Loucy (cell line): ENCODE results near the gene DDO.

Experiments
- H2AFZ ChIP-seq: fragments of 200-600 bp; sonication (generic); 2 replicates; pipeline ENCODE4 v1.6.0; 2016; ENCODE audit warnings: antibody characterized with exemption, mild to moderate bottlenecking, low read length, moderate library complexity
- H3F3A ChIP-seq: fragments of 200-600 bp; 2 replicates; pipeline ENCODE4 v1.6.0; 2016; ENCODE audit warnings: antibody characterized with exemption, low read depth, mild to moderate bottlenecking
- H3K27me3 ChIP-seq: fragments of 200-600 bp; sonication (generic); 2 replicates; pipeline ENCODE4 v1.6.1; 2014; ENCODE audit warnings: low read length, mild to moderate bottlenecking; ENCODE audit not compliant: insufficient read depth, poor library complexity, severe bottlenecking
- H3K36me3 ChIP-seq: fragments of 200-600 bp; sonication (generic); 2 replicates; pipeline ENCODE4 v1.6.1; 2016; ENCODE audit warnings: low read length; ENCODE audit not compliant: insufficient read depth
- H3K4me1 ChIP-seq: fragments of 200-600 bp; sonication (generic); 2 replicates; pipeline ENCODE4 v1.5.1; 2014; ENCODE audit warnings: low read length, mild to moderate bottlenecking; ENCODE audit not compliant: insufficient read depth, poor library complexity, severe bottlenecking
- H3K4me2 ChIP-seq: fragments of 200-600 bp; sonication (generic); 2 replicates; pipeline ENCODE4 v1.6.0; 2014; ENCODE audit warnings: antibody characterized with exemption, low read length, low read depth, mild to moderate bottlenecking; ENCODE audit not compliant: poor library complexity, severe bottlenecking
- H3K4me3 ChIP-seq: fragments of 200-600 bp; sonication (generic); 2 replicates; pipeline ENCODE4 v1.5.1; 2014; ENCODE audit warnings: low read length, mild to moderate bottlenecking, mixed read lengths; ENCODE audit not compliant: poor library complexity, severe bottlenecking
- H3K79me2 ChIP-seq: fragments of 200-600 bp; sonication (generic); 2 replicates; pipeline ENCODE4 v1.6.1; 2014; ENCODE audit warnings: low read length; ENCODE audit not compliant: insufficient read depth
- H3K9ac ChIP-seq: fragments of 200-600 bp; sonication (generic); 2 replicates; pipeline ENCODE4 v1.6.0; 2014; ENCODE audit warnings: mild to moderate bottlenecking, low read depth, low read length, moderate library complexity; ENCODE audit not compliant: poor library complexity, severe bottlenecking
- H3K9me2 ChIP-seq: fragments of 200-600 bp; sonication (generic); replicated peaks from 2 replicates; pipeline ENCODE4 v1.6.1; 2016; ENCODE audit warnings: low read depth, low read length, mixed read lengths
- H3K9me3 ChIP-seq: fragments of 200-600 bp; sonication (generic); 2 replicates; pipeline ENCODE4 v1.6.1; 2014; ENCODE audit warnings: mild to moderate bottlenecking, antibody characterized with exemption, low read length, low read depth; ENCODE audit not compliant: insufficient read depth
- H4K20me1 ChIP-seq: fragments of 200-600 bp; sonication (generic); 2 replicates; pipeline ENCODE4 v1.6.0; 2014; ENCODE audit warnings: antibody characterized with exemption, low read length, mild to moderate bottlenecking; ENCODE audit not compliant: insufficient read depth, poor library complexity, severe bottlenecking
- EZH2phosphoT487 ChIP-seq: fragments of 200-600 bp; IDR thresholded peaks from 2 replicates; pipeline ENCODE4 v1.6.1; 2018; ENCODE audit warnings: antibody characterized with exemption, mild to moderate bottlenecking, moderate library complexity, borderline replicate concordance
- TF ChIP-seq, protein P1 (sequence below): fragments of 200-600 bp; sonication (generic); conservative IDR thresholded peaks from 2 replicates; pipeline ENCODE4 v1.5.1; 2014; ENCODE audit warnings: mild to moderate bottlenecking, antibody characterized with exemption, low read length

The DDO gene

DNA sequence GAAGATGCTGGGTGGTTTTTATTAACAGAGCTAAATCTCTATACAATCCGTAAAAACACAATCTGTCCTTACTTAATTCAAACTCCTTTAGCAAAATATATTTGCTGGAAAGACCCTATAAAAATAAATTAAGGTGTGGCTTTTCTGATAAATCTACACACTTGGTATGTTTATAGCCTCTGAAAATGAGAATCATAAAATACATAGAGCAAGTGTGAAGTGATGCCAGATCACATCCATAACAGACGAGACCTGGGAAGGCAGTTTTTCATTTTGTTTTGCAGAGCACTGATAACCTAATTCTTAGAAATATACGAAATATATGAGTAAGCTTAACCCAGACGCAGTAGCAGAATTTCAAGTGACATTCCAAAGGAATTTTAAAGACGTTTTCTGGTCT lies 10.4 kb upstream of the DDO start:
- Histone ChIP-seq H3K4me2 (no peak overlapping the region), H3F3A (no peaks in the 10 kb centered on the region), H3K9ac (no peak overlapping the region), H3K4me1 (no peaks in the 10 kb centered on the region), H3K79me2 (no peaks in the 10 kb centered on the region), H3K9me2 (no peaks in the 10 kb centered on the region), H3K36me3 (no peaks in the 10 kb centered on the region), H4K20me1 (no peaks in the 10 kb centered on the region), H3K27me3 (no peaks in the 10 kb centered on the region), H2AFZ (no peak overlapping the region), H3K4me3 (no peak overlapping the region), H3K9me3 (no peaks in the 10 kb centered on the region)
- TF ChIP-seq, protein P1, sequence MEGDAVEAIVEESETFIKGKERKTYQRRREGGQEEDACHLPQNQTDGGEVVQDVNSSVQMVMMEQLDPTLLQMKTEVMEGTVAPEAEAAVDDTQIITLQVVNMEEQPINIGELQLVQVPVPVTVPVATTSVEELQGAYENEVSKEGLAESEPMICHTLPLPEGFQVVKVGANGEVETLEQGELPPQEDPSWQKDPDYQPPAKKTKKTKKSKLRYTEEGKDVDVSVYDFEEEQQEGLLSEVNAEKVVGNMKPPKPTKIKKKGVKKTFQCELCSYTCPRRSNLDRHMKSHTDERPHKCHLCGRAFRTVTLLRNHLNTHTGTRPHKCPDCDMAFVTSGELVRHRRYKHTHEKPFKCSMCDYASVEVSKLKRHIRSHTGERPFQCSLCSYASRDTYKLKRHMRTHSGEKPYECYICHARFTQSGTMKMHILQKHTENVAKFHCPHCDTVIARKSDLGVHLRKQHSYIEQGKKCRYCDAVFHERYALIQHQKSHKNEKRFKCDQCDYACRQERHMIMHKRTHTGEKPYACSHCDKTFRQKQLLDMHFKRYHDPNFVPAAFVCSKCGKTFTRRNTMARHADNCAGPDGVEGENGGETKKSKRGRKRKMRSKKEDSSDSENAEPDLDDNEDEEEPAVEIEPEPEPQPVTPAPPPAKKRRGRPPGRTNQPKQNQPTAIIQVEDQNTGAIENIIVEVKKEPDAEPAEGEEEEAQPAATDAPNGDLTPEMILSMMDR = no peak
- TF ChIP-seq EZH2phosphoT487 = no peak

DNA sequence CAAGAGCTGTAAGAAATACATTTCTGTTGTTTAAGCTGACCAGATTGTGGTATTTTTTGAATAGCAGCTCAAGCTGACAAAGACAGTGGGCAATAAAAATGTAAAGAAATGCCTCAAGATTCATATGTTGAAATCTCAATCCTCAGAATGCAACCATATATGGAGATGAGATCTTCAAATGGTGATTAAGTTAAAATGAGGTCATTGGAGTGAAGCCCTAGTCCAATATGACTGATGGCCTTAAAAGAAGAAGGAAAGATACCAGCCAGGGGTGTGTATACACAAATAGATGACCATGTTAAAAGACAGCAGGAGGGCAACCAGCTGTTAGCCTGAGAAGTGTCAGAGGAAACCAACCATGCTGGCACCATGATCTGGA lies 7.1 kb upstream of the DDO start:
- H3K9me3 ChIP-seq = no peaks in the 10 kb centered on the region
- no peaks in the 10 kb centered on the region for H3K4me1 ChIP-seq
- H2AFZ ChIP-seq = no peak overlapping the region
- no peaks in the 10 kb centered on the region for H4K20me1 ChIP-seq
- no peak overlapping the region for H3K9ac ChIP-seq
- no peak overlapping the region for H3K4me2 ChIP-seq
- no peaks in the 10 kb centered on the region for H3K9me2 ChIP-seq
- no peak overlapping the region for H3K4me3 ChIP-seq
- TF ChIP-seq EZH2phosphoT487 = no peak
- TF ChIP-seq, protein P1 = no peak
- H3K36me3 ChIP-seq = no peaks in the 10 kb centered on the region
- no peaks in the 10 kb centered on the region for H3K27me3 ChIP-seq
- H3F3A ChIP-seq = no peaks in the 10 kb centered on the region
- H3K79me2 ChIP-seq = no peaks in the 10 kb centered on the region

DNA sequence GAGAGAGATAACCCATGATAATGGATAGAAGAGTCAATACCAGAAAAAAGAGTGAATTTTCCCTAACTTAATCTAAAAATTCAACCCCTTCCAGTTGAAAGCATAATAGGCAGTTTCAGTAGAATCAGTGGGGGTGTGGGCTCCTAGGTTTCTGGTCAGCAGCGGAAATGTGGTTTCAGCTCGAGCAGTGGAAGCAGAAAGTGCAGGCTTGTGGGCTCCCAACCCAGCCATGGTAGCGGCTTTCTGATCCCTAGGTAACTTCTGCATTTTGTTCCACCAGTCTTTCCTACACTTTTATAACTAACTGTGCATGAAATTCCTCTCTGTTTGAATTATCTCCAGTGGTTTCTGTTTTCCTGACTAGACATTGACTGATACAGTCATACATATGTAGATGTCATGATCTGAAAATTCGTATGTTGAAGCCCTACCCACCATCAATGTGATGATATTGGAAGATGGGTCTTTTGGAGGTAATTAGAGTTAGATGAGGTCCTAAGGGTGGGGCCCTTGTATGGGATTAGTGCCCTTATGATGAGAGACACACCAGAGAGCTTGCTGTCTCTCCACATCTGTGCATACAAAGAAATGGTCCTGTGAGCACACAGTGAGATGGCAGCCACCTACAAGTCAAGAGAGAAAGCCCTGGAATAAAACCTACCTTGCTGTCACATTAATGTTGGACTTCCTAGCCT lies 6.5 kb upstream of the DDO start:
- Histone ChIP-seq H3K9me2 (no peaks in the 10 kb centered on the region), H3K9me3 (no peaks in the 10 kb centered on the region), H3F3A (no peaks in the 10 kb centered on the region), H3K4me2 (no peak overlapping the region), H3K27me3 (no peaks in the 10 kb centered on the region), H3K4me3 (no peak overlapping the region), H3K4me1 (no peaks in the 10 kb centered on the region), H3K9ac (no peak overlapping the region), H2AFZ (no peak overlapping the region), H4K20me1 (no peaks in the 10 kb centered on the region), H3K79me2 (no peaks in the 10 kb centered on the region), H3K36me3 (no peaks in the 10 kb centered on the region)
- no peak for TF ChIP-seq EZH2phosphoT487
- TF ChIP-seq, protein P1 = no peak
